Esophagus squamous epithelium (tissue), 5 donors: ENCODE measurements around the gene GPC6. TPM values are rescaled to one million over a fixed set of nuclear protein-coding genes. Genes with fewer than 3 reads are reported as not detected.

ENCODE experiments used
- DNase-seq: peaks from one replicate; lab custom pipeline; 2025; lab: John Stamatoyannopoulos, UW
- H3K27ac ChIP-seq, 4 donors: fragments of 200-600 bp; sonication (generic); one replicate each; pipeline ENCODE4 v1.5.1; 2016 to 2019; ENCODE audit warnings: mild to moderate bottlenecking in 1 of 4
- H3K27me3 ChIP-seq, 4 donors: fragments of 200-600 bp; sonication (generic); 1 replicate in 3 of 4; 2 replicates in 1 of 4; pipeline versions ENCODE4 v1.5.1 to v1.6.0; 2017 to 2021; ENCODE audit warnings: antibody characterized with exemption in 1 of 4
- H3K36me3 ChIP-seq, 3 donors: fragments of 200-600 bp; sonication (generic); one replicate each; pipeline ENCODE4 v1.5.1; 2016 to 2019
- H3K4me1 ChIP-seq, 3 donors: fragments of 200-600 bp; sonication (generic); one replicate each; pipeline ENCODE4 v1.5.1; 2017 to 2019
- H3K4me3 ChIP-seq, 4 donors: fragments of 200-600 bp; sonication (generic); 1 replicate in 3 of 4; 2 replicates in 1 of 4; pipeline ENCODE4 v1.5.1; 2016 to 2019; ENCODE audit warnings: mild to moderate bottlenecking in 2 of 4, moderate library complexity in 1 of 4
- H3K9me3 ChIP-seq, 3 donors: fragments of 200-600 bp; sonication (generic); one replicate each; pipeline ENCODE4 v1.5.1; 2016 to 2019
- CTCF ChIP-seq, 6 experiments: fragments of 450-650 bp in 4 of 6; fragments of 200-600 bp in 2 of 6; sonication (generic) in 2 of 6; IDR thresholded peaks; one replicate each; pipeline ENCODE4 v1.5.1; 2016 to 2019; ENCODE audit warnings: antibody characterized with exemption in 6 of 6, mild to moderate bottlenecking in 4 of 6, moderate library complexity in 4 of 6
- POLR2A ChIP-seq, 4 donors: fragments of 450-650 bp; IDR thresholded peaks; one replicate each; pipeline ENCODE4 v1.6.1; 2017; ENCODE audit warnings: antibody characterized with exemption in 4 of 4, mild to moderate bottlenecking in 4 of 4, moderate library complexity in 3 of 4
- WGBS, 2 donors: methylation state at CpG; one replicate each; pipeline ENCODE4 v1.1.5; 2018; 5-methylcytosine and 5-hydroxymethylcytosine counted together
- intact Hi-C: fragments of 100-400 bp; cut with DNase I; formaldehyde crosslinking; loops from one replicate; pipeline ENCODE4 v1.15.0; 2022
- total RNA-seq, 4 donors: library from RNA; depleted of rRNA; stranded (reverse); fragments of >200 nt; gene quantifications; one replicate each; pipeline ENCODE4 v1.1.0, GENCODE V29; 2016
- donor health status: DM: yes; HTN: yes; CAD: no.

Gene GPC6
- total RNA-seq, 4 donors from 2014 or later: 0.57 to 8.6 (median 2.6) TPM

- no peak for DNase-seq
- no peaks in the 10 kb centered on the region for H3K9me3 ChIP-seq
- no peak for TF ChIP-seq CTCF (IDR thresholded peaks at IDR 0.05)
- TF ChIP-seq POLR2A (IDR thresholded peaks at IDR 0.05): no peak
- intact Hi-C loops: no loop called here
- no peaks in the 10 kb centered on the region for H3K27me3 ChIP-seq
- no peaks in the 10 kb centered on the region for H3K36me3 ChIP-seq
- no peak overlapping the region for H3K27ac ChIP-seq
- H3K4me1 ChIP-seq: no peaks in the 10 kb centered on the region
- WGBS, 2 donors: 61 to 68% methylated on average over 2 of the region's 2 CpGs
- no peak overlapping the region for H3K4me3 ChIP-seq
Observed at GRCh38 chr13:94014461-94014860, 787.9 kb downstream of the GPC6 start.

- no peak for TF ChIP-seq POLR2A (IDR thresholded peaks at IDR 0.05)
- TF ChIP-seq CTCF (IDR thresholded peaks at IDR 0.05): no peak
- Histone ChIP-seq H3K27me3 (no peaks in the 10 kb centered on the region), H3K4me1 (no peaks in the 10 kb centered on the region), H3K27ac (no peak overlapping the region), H3K4me3 (no peak overlapping the region), H3K9me3 (no peaks in the 10 kb centered on the region), H3K36me3 (no peaks in the 10 kb centered on the region)
- no peak for DNase-seq
- WGBS, 2 donors: 76 to 97% methylated on average over 2 of the region's 2 CpGs
- intact Hi-C loops: no loop called here
Observed at GRCh38 chr13:94020426-94020825, 793.8 kb downstream of the GPC6 start.

GRCh38 chr13:94020833-94021232 lies 794.2 kb downstream of the GPC6 start:
- H3K36me3 ChIP-seq: no peaks in the 10 kb centered on the region
- no peak overlapping the region for H3K4me3 ChIP-seq
- no peak for DNase-seq
- no peaks in the 10 kb centered on the region for H3K4me1 ChIP-seq
- no peaks in the 10 kb centered on the region for H3K9me3 ChIP-seq
- no peak for TF ChIP-seq POLR2A (IDR thresholded peaks at IDR 0.05)
- TF ChIP-seq CTCF (IDR thresholded peaks at IDR 0.05): no peak
- intact Hi-C loops: no loop called here
- no peak overlapping the region for H3K27ac ChIP-seq
- H3K27me3 ChIP-seq: no peaks in the 10 kb centered on the region

GRCh38 chr13:94028234-94028633 lies 801.6 kb downstream of the GPC6 start:
- TF ChIP-seq CTCF (IDR thresholded peaks at IDR 0.05) (no peak), POLR2A (IDR thresholded peaks at IDR 0.05) (no peak)
- 70 to 91% methylated on average over 2 of the region's 2 CpGs for WGBS, 2 donors
- Histone ChIP-seq H3K27me3 (no peaks in the 10 kb centered on the region), H3K27ac (no peak overlapping the region), H3K4me3 (no peak overlapping the region), H3K36me3 (no peaks in the 10 kb centered on the region), H3K4me1 (no peaks in the 10 kb centered on the region), H3K9me3 (no peaks in the 10 kb centered on the region)
- no peak for DNase-seq
- intact Hi-C loops: no loop called here

- H3K27ac ChIP-seq: no peak overlapping the region
- WGBS, 2 donors: 63 to 69% methylated on average over 1 of the region's 1 CpG
- no peaks in the 10 kb centered on the region for H3K9me3 ChIP-seq
- no peaks in the 10 kb centered on the region for H3K36me3 ChIP-seq
- TF ChIP-seq CTCF (IDR thresholded peaks at IDR 0.05) (no peak), POLR2A (IDR thresholded peaks at IDR 0.05) (no peak)
- H3K4me3 ChIP-seq: no peak overlapping the region
- H3K27me3 ChIP-seq: no peaks in the 10 kb centered on the region
- intact Hi-C loops: no loop called here
- DNase-seq: no peak
- no peaks in the 10 kb centered on the region for H3K4me1 ChIP-seq
Observed at GRCh38 chr13:94028650-94029049, 802.0 kb downstream of the GPC6 start.
